Mammary epithelial cell (primary cell): Measurements from ENCODE around the gene DENND1A.
"Not testable (repeated sequence)": the region's sequence is repeated elsewhere in the genome, so short reads cannot be mapped to it uniquely, and the experiment has no call there.

Experiments
- EZH2 ChIP-seq: IDR thresholded peaks from 2 replicates; pipeline ENCODE4 v1.6.1; 2012; ENCODE audit warnings: low read length, inconsistent platforms, borderline replicate concordance
- TF ChIP-seq, protein P1 (sequence below), 2 donors: IDR thresholded peaks in 1 of 2; conservative IDR thresholded peaks in 1 of 2; 2 replicates each; pipeline ENCODE4 v1.5.1; 2011 to 2012; ENCODE audit warnings: inconsistent platforms in 2 of 2, low read length in 2 of 2, mild to moderate bottlenecking in 2 of 2, control low read depth in 1 of 2, low read depth in 1 of 2; ENCODE audit not compliant: insufficient read depth in 1 of 2; ENCODE audit errors: extremely low read depth in 1 of 2

DNA sequence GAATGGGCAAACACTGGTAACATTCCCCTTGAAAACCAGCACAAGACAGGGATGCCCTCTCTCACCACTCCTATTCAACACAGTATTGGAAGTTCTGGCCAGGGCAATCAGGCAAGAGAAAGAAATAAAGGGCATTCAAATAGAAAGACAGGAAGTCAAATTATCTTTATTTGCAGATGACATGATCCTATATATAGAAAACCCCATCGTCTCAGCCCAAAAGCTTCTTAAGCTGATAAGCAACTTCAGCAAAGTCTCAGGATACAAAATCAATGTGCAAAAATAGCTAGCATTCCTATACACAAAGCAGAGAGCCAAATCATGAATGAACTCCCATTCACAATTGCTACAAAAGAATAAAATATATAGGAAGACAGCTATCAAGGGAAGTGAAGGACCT is 501.5 kb downstream of the DENND1A start:
- TF ChIP-seq, protein P1, sequence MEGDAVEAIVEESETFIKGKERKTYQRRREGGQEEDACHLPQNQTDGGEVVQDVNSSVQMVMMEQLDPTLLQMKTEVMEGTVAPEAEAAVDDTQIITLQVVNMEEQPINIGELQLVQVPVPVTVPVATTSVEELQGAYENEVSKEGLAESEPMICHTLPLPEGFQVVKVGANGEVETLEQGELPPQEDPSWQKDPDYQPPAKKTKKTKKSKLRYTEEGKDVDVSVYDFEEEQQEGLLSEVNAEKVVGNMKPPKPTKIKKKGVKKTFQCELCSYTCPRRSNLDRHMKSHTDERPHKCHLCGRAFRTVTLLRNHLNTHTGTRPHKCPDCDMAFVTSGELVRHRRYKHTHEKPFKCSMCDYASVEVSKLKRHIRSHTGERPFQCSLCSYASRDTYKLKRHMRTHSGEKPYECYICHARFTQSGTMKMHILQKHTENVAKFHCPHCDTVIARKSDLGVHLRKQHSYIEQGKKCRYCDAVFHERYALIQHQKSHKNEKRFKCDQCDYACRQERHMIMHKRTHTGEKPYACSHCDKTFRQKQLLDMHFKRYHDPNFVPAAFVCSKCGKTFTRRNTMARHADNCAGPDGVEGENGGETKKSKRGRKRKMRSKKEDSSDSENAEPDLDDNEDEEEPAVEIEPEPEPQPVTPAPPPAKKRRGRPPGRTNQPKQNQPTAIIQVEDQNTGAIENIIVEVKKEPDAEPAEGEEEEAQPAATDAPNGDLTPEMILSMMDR (conservative IDR thresholded peaks at IDR 0.05 in 1 of 2, IDR thresholded peaks at IDR 0.05 in 1 of 2; ENCODE audit: extremely low read depth in 1 of 2, insufficient read depth in 1 of 2, low read depth in 1 of 2, low read length in 2 of 2), result not testable (repeated sequence)
- TF ChIP-seq EZH2, result not testable (repeated sequence)
